GM23338 (cell line): ENCODE results near the gene NDC80. TPM values are rescaled to one million over a fixed set of nuclear protein-coding genes. Genes with fewer than 3 reads are reported as not detected.

Source experiments
- ATAC-seq: fragments of 200-7000 bp; cut with Tn5 transposase; 3 replicates; pipeline ENCODE4 v1.9.1; 2020
- DNase-seq: peaks from one replicate; pipeline ENCODE4 v3.0.0-alpha.2; 2015; ENCODE audit warnings: low spot score
- H2AFZ ChIP-seq: fragments of 200-600 bp; sonication (generic); 2 replicates; pipeline ENCODE4 v1.8.0; 2016; ENCODE audit warnings: antibody characterized with exemption, mild to moderate bottlenecking, moderate library complexity
- H3F3A ChIP-seq: fragments of 200-600 bp; sonication (generic); replicated peaks from 2 replicates; pipeline ENCODE4 v1.8.0; 2017; ENCODE audit warnings: antibody characterized with exemption, mixed run types, low read depth
- H3K27ac ChIP-seq: fragments of 200-600 bp; sonication (generic); 2 replicates; pipeline ENCODE4 v1.6.1; 2016; ENCODE audit warnings: low read depth
- H3K27me3 ChIP-seq: fragments of 200-600 bp; sonication (generic); 2 replicates; pipeline ENCODE4 v1.8.0; 2016; ENCODE audit warnings: mild to moderate bottlenecking, mixed run types, moderate library complexity; ENCODE audit not compliant: insufficient read depth
- H3K36me3 ChIP-seq: fragments of 200-600 bp; sonication (generic); 2 replicates; pipeline ENCODE4 v1.8.0; 2016; ENCODE audit warnings: mild to moderate bottlenecking; ENCODE audit not compliant: insufficient read depth
- H3K4me1 ChIP-seq: fragments of 200-600 bp; sonication (generic); 2 replicates; pipeline ENCODE4 v1.8.0; 2016; ENCODE audit warnings: mild to moderate bottlenecking, moderate library complexity; ENCODE audit not compliant: insufficient read depth
- H3K4me2 ChIP-seq: fragments of 200-600 bp; sonication (generic); 2 replicates; pipeline ENCODE4 v1.7.1; 2017; ENCODE audit warnings: mixed run types
- H3K4me3 ChIP-seq: fragments of 200-600 bp; sonication (generic); 2 replicates; pipeline ENCODE4 v1.6.1; 2016; ENCODE audit warnings: mixed run types
- H3K79me2 ChIP-seq: fragments of 200-600 bp; sonication (generic); replicated peaks from 2 replicates; pipeline ENCODE4 v1.8.0; 2017; ENCODE audit warnings: mild to moderate bottlenecking; ENCODE audit not compliant: insufficient read depth
- H3K9me2 ChIP-seq: fragments of 200-600 bp; sonication (generic); 2 replicates; pipeline ENCODE4 v1.8.0; 2017; ENCODE audit not compliant: insufficient read depth
- H4K20me1 ChIP-seq: fragments of 200-600 bp; sonication (generic); replicated peaks from 2 replicates; pipeline ENCODE4 v1.8.0; 2017; ENCODE audit warnings: mild to moderate bottlenecking; ENCODE audit not compliant: insufficient read depth
- H3K27ac Mint-ChIP-seq: 2 replicates; pipeline ENCODE4 v1.8.0; 2020; ENCODE audit warnings: inconsistent platforms, mild to moderate bottlenecking, moderate library complexity, mixed read lengths
- H3K27me3 Mint-ChIP-seq: 3 replicates; pipeline ENCODE4 v1.8.0; 2022; ENCODE audit warnings: low read depth, mild to moderate bottlenecking, moderate library complexity, mixed read lengths, inconsistent platforms; ENCODE audit not compliant: insufficient read depth, poor library complexity
- H3K36me3 Mint-ChIP-seq: 3 replicates; pipeline ENCODE4 v1.8.0; 2021; ENCODE audit warnings: low read depth, mild to moderate bottlenecking, inconsistent platforms, moderate library complexity, mixed read lengths
- H3K4me1 Mint-ChIP-seq: 3 replicates; pipeline ENCODE4 v1.8.0; 2020; ENCODE audit warnings: mild to moderate bottlenecking, inconsistent platforms, mixed read lengths
- H3K4me3 Mint-ChIP-seq: 3 replicates; pipeline ENCODE4 v1.8.0; 2021; ENCODE audit warnings: moderate library complexity, mild to moderate bottlenecking, inconsistent platforms, mixed read lengths
- H3K9me3 Mint-ChIP-seq: 3 replicates; pipeline ENCODE4 v1.8.0; 2020; ENCODE audit warnings: moderate library complexity, mild to moderate bottlenecking, inconsistent platforms, mixed read lengths
- CREB1 ChIP-seq: fragments of 250-450 bp; sonication (Bioruptor Pico); IDR thresholded peaks from 2 replicates; pipeline ENCODE4 v1.5.0; 2020; ENCODE audit warnings: low read depth, mild to moderate bottlenecking, moderate library complexity
- EZH2 ChIP-seq: fragments of 200-600 bp; sonication (generic); IDR thresholded peaks from one replicate; pipeline ENCODE4 v1.8.0; 2017; ENCODE audit warnings: antibody characterized with exemption, mild to moderate bottlenecking, low read depth; ENCODE audit not compliant: unreplicated experiment
- EZH2phosphoT487 ChIP-seq: fragments of 200-600 bp; sonication (generic); IDR thresholded peaks from one replicate; pipeline ENCODE4 v1.8.1; 2018; ENCODE audit warnings: antibody characterized with exemption; ENCODE audit not compliant: unreplicated experiment
- JUNB ChIP-seq: IDR thresholded peaks from one replicate; pipeline ENCODE4 v1.6.1; 2016; ENCODE audit warnings: antibody characterized with exemption; ENCODE audit not compliant: unreplicated experiment
- NANOG ChIP-seq: IDR thresholded peaks from 2 replicates; pipeline ENCODE4 v1.6.1; 2016; ENCODE audit warnings: antibody characterized with exemption, borderline replicate concordance
- POLR2AphosphoS5 ChIP-seq: IDR thresholded peaks from 2 replicates; pipeline ENCODE4 v1.6.1; 2016; ENCODE audit warnings: antibody characterized with exemption, low read depth
- ZNF114 ChIP-seq: fragments of 250-450 bp; sonication (Bioruptor Pico); IDR thresholded peaks from 2 replicates; pipeline ENCODE4 v1.5.0; 2020; ENCODE audit warnings: mild to moderate bottlenecking, moderate library complexity
- ZNF331 ChIP-seq: fragments of 250-450 bp; sonication (Bioruptor Pico); IDR thresholded peaks from 2 replicates; pipeline ENCODE4 v1.5.0; 2020; ENCODE audit warnings: low read depth, mild to moderate bottlenecking, moderate library complexity
- ZNF462 ChIP-seq: fragments of 250-450 bp; sonication (Bioruptor Pico); IDR thresholded peaks from 2 replicates; pipeline ENCODE4 v1.5.0; 2020; ENCODE audit warnings: mild to moderate bottlenecking, moderate library complexity
- polyA plus RNA-seq: library from polyadenylated mRNA; unstranded; fragments of >200 nt; fragmentation: Nextera tagmentation; extraction: Ambion mirVana; gene quantifications from 2 replicates; pipeline ENCODE4 v1.2.1, GENCODE V29; 2016
- total RNA-seq: library from RNA; depleted of rRNA; stranded (reverse); fragments of >200 nt; shearing (Covaris generic); gene quantifications from 2 replicates; pipeline ENCODE4 v1.2.3, GENCODE V29; 2014
- TF ChIP-seq, protein P1 (sequence below), 2 experiments: fragments of 200-600 bp in 1 of 2; sonication (generic) in 1 of 2; conservative IDR thresholded peaks; 2 replicates each; pipeline versions ENCODE4 v1.5.1 to v1.6.1; 2016 to 2017; ENCODE audit warnings: antibody characterized with exemption in 2 of 2, low read depth in 2 of 2, mild to moderate bottlenecking in 2 of 2, moderate library complexity in 1 of 2

Gene NDC80
- total and polyA plus RNA-seq, 2 experiments from 2014 or later, result 36.6 to 58.4 TPM

DNA sequence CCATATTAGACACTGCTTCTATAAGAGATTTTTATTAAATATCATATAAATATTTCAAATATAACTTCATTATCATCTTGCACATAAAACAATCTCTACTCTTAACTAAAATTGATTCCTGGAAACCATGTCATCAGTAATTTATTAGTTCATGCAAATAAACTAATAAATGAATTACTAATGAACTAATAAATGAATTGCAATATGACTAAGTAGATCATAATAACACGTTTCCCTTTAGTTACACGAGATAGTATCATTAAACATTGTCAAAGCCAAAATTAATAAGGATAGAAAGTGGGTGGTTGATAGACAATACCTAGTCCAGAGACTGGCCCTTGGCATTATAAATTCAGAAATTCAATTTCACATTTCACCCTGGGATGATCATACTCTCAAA, 26.2 kb upstream of the NDC80 start (continued):
- TF ChIP-seq, protein P1, sequence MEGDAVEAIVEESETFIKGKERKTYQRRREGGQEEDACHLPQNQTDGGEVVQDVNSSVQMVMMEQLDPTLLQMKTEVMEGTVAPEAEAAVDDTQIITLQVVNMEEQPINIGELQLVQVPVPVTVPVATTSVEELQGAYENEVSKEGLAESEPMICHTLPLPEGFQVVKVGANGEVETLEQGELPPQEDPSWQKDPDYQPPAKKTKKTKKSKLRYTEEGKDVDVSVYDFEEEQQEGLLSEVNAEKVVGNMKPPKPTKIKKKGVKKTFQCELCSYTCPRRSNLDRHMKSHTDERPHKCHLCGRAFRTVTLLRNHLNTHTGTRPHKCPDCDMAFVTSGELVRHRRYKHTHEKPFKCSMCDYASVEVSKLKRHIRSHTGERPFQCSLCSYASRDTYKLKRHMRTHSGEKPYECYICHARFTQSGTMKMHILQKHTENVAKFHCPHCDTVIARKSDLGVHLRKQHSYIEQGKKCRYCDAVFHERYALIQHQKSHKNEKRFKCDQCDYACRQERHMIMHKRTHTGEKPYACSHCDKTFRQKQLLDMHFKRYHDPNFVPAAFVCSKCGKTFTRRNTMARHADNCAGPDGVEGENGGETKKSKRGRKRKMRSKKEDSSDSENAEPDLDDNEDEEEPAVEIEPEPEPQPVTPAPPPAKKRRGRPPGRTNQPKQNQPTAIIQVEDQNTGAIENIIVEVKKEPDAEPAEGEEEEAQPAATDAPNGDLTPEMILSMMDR (conservative IDR thresholded peaks at IDR 0.05; ENCODE audit: low read depth in 2 of 2), result no peak
- no peak for TF ChIP-seq EZH2phosphoT487
- TF ChIP-seq CREB1 (CRISPR knock-in tag), result no peak
- TF ChIP-seq NANOG, result no peak
- no peak for TF ChIP-seq ZNF114 (CRISPR knock-in tag)

DNA sequence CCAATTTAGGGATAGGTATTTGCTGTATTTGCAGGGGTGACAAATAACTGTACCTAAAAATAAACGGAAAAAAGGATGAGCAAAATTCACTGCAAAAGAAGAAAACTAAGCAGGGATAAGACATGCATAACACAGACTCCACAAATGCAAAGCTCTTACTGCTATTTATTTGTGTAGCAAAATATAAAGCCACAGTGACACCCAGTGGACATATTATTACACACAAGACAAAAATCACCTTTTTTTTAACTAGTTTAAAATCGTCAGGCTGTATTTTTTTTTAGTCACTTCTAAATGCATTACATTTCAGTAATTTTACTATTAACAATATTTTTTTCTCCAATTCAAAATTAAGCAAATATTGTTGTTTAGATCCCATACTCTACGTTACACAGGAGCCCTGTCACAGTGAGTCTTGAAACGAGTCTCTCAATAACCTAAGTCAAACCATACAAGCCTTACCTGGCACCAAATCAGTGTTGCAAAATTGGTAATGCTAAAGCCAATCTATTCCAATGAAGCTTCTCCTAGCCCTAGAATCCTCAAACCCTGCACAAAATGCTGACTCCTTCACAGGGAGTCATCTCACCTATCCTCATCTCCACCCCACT, 23.8 kb upstream of the NDC80 start:
- H3K36me3 ChIP-seq, result no peaks in the 10 kb centered on the region
- H2AFZ ChIP-seq, result no peak overlapping the region
- H3K36me3 Mint-ChIP-seq, result peaks cover 14% of the 10 kb centered on the region; the same call in 2 of the 3 replicates
- no peaks in the 10 kb centered on the region for H4K20me1 ChIP-seq
- H3K4me1 Mint-ChIP-seq, result no peaks in the 10 kb centered on the region
- no peaks in the 10 kb centered on the region for H3K4me1 ChIP-seq
- no peaks in the 10 kb centered on the region for H3K79me2 ChIP-seq
- no peaks in the 10 kb centered on the region for H3K9me2 ChIP-seq
- no peak overlapping the region for H3K4me3 ChIP-seq
- DNase-seq, result peak; percentile 54
- H3K4me2 ChIP-seq, result no peak overlapping the region
- no peak for TF ChIP-seq ZNF331 (CRISPR knock-in tag)
- TF ChIP-seq, protein P1 (conservative IDR thresholded peaks at IDR 0.05; ENCODE audit: low read depth in 2 of 2), result peak; percentile 40 to 64; a peak in 3 of 4 replicates
- H3K27ac Mint-ChIP-seq, result no peak overlapping the region
- H3K9me3 Mint-ChIP-seq, result no peaks in the 10 kb centered on the region
- no peak for ATAC-seq
- no peaks in the 10 kb centered on the region for H3F3A ChIP-seq
- H3K27me3 Mint-ChIP-seq, result no peaks in the 10 kb centered on the region
- no peak overlapping the region for H3K27ac ChIP-seq
- H3K4me3 Mint-ChIP-seq, result no peak overlapping the region
- H3K27me3 ChIP-seq, result no peaks in the 10 kb centered on the region

DNA sequence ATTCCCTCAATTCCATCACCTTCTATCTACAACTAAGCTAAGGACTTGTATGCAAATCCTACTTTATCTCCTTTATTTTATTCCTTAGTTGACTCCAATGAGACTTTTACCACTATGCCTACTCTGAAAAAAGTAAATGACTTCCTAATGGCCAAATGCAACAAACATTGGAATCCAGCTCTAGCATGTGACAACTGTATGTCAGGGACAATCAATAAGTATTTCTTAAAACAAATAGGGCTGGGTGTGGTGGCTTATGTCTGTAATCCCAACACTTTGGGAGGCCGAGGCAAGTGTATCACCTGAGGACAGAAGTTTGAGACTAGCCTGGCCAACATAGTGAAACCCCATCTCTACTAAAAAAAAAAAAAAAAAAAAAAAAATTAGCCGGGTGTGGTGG, 21.9 kb upstream of the NDC80 start:
- H4K20me1 ChIP-seq, result no peaks in the 10 kb centered on the region
- no peak overlapping the region for H3K27ac Mint-ChIP-seq
- H3K4me1 ChIP-seq, result no peaks in the 10 kb centered on the region
- no peak for DNase-seq
- no peaks in the 10 kb centered on the region for H3K9me3 Mint-ChIP-seq
- H3K9me2 ChIP-seq, result no peaks in the 10 kb centered on the region
- no peaks in the 10 kb centered on the region for H3F3A ChIP-seq
- H3K4me1 Mint-ChIP-seq, result no peaks in the 10 kb centered on the region
- no peaks in the 10 kb centered on the region for H3K27me3 Mint-ChIP-seq
- ATAC-seq, result no peak
- H3K79me2 ChIP-seq, result no peaks in the 10 kb centered on the region
- no peak overlapping the region for H2AFZ ChIP-seq
- H3K27me3 ChIP-seq, result no peaks in the 10 kb centered on the region
- no peak overlapping the region for H3K4me3 Mint-ChIP-seq
- no peak overlapping the region for H3K4me2 ChIP-seq
- H3K27ac ChIP-seq, result no peak overlapping the region
- H3K4me3 ChIP-seq, result no peak overlapping the region
- no peaks in the 10 kb centered on the region for H3K36me3 ChIP-seq
- peaks cover 15% of the 10 kb centered on the region; the same call in 2 of the 3 replicates for H3K36me3 Mint-ChIP-seq
- TF ChIP-seq ZNF462 (CRISPR knock-in tag) (no peak), ZNF331 (CRISPR knock-in tag) (no peak), NANOG (no peak), EZH2 (no peak), EZH2phosphoT487 (no peak), JUNB (no peak), POLR2AphosphoS5 (no peak)
